IPS-20b (cell line): Measurements from ENCODE around the gene SMARCA1.

ENCODE experiments used
- H3K27ac ChIP-seq: one replicate; pipeline ENCODE4 v1.5.1; 2013; ENCODE audit warnings: low read length
- H3K27me3 ChIP-seq: 2 replicates; pipeline ENCODE4 v1.6.1; 2013; ENCODE audit warnings: mild to moderate bottlenecking, low read length, inconsistent platforms; ENCODE audit not compliant: insufficient read depth
- H3K36me3 ChIP-seq: 2 replicates; pipeline ENCODE4 v1.6.1; 2013; ENCODE audit warnings: low read depth, mild to moderate bottlenecking, inconsistent platforms, low read length, moderate library complexity; ENCODE audit not compliant: insufficient read depth
- H3K4me1 ChIP-seq: 2 replicates; pipeline ENCODE4 v1.6.1; 2013; ENCODE audit warnings: mild to moderate bottlenecking, control low read depth, inconsistent platforms, low read length, moderate library complexity; ENCODE audit not compliant: insufficient read depth
- H3K4me3 ChIP-seq: 2 replicates; pipeline ENCODE4 v1.5.1; 2013; ENCODE audit warnings: mild to moderate bottlenecking, low read length, inconsistent platforms
- H3K9ac ChIP-seq: 2 replicates; pipeline ENCODE4 v1.6.1; 2013; ENCODE audit warnings: low read depth, mild to moderate bottlenecking, inconsistent platforms, low read length, moderate library complexity
- H3K9me3 ChIP-seq: 2 replicates; pipeline ENCODE4 v1.6.1; 2013; ENCODE audit warnings: mild to moderate bottlenecking, low read depth, low read length, inconsistent platforms; ENCODE audit not compliant: insufficient read depth

Gene SMARCA1

DNA sequence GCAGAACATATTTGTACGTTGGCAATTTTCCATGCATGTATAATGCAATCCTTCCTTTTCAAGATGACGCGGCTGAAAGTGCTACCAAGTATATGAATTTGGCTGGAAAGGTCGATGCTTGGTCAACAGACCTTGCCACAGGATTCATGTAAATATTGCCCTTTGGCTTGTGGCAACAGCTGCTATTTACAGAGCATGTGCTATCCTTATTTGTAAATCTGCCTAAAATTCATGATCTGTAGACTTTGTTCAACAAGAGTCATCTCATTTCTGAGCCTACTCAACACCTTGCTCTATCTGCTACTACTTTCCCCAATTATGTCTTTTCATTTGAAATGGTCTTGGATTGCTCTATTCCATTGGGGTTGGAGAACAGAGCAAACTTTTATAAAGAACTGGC lies 1.9 kb upstream of the SMARCA1 start:
- Histone ChIP-seq H3K9me3 (no peaks in the 10 kb centered on the region), H3K27me3 (no peaks in the 10 kb centered on the region), H3K27ac (no peak overlapping the region), H3K36me3 (no peaks in the 10 kb centered on the region), H3K9ac (no peak overlapping the region), H3K4me3 (no peak overlapping the region), H3K4me1 (no peaks in the 10 kb centered on the region)

DNA sequence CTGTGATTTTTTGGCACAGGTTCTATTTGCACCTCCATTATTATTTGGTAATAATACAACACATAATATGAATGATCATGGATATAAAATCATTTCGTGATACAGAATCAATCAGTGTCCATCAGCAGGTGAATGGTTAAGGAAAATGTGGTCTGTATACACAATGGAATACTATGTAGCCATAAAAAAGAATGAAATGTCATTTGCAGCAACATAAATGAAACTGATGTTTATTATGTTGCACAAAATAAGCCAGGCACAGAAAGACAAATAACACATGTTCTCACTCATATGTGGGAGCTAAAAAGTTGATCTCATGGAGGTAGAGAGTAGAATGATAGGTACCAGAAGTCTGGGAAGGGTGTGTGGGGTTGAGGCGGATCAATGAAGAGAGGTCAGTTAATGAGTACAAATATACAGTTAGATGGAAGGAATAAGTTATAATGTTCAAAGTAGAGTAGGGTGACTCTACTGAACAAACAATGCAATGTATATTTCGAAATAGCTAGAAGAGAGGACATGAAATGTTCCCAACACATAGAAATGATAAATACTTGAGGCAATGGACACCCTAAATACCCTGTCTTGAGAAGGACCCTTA lies 1.1 kb upstream of the SMARCA1 start:
- no peaks in the 10 kb centered on the region for H3K9me3 ChIP-seq
- H3K27me3 ChIP-seq = no peaks in the 10 kb centered on the region
- no peaks in the 10 kb centered on the region for H3K4me1 ChIP-seq
- H3K27ac ChIP-seq = no peak overlapping the region
- peak overlapping the region; percentile 87; the same call in 1 of the 2 replicates for H3K9ac ChIP-seq
- H3K36me3 ChIP-seq = no peaks in the 10 kb centered on the region
- H3K4me3 ChIP-seq = peak overlapping the region; percentile 80

DNA sequence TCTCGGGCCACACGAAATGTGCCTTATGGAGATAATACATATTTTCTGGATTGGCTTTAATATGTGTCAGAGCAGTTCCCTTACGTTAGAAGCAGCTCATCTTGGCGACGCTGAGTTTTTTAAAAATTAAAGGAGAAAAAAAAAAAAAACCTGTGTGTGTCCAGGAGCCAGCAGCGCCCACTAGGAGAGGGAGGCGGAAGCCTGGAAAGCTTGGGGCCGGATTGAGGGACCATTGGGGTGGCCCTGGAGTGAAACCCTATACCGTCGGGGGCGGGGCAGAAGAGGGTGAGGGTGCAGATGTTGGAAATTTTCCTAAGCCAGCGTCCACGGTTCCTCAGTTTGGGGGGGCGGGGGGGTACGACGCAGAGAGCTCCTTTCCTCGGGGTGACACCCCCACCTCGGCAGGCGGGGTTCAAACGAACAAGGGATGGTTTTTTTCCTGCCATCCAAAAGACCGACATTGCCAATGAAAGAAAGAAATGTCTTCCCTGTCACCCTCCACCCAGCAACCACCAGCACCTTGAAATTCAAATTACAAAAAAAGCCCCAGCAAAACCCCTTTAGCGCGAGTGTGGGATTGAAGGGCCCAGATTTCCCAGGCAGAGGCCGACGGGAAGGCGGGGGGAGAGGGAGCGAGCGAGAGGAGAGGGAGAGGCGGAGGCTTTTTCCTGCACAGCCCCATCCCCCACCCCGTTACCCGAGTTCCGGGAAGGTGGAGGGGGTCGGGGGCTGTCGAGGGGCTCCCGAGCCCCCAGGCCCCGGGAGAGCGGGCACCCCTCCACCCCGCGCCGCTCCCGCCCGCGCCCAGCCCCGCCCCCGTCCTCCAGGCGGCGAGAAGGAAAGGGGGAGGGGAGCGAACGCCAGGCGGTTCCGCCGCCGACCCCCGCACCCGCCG lies 859 bp downstream of the SMARCA1 start:
- Histone ChIP-seq H3K27ac (no peak overlapping the region), H3K27me3 (no peaks in the 10 kb centered on the region), H3K9me3 (no peaks in the 10 kb centered on the region), H3K9ac (peak overlapping the region; percentile 89; the same call in 1 of the 2 replicates), H3K36me3 (no peaks in the 10 kb centered on the region), H3K4me1 (no peaks in the 10 kb centered on the region), H3K4me3 (peak overlapping the region; percentile 84)

DNA sequence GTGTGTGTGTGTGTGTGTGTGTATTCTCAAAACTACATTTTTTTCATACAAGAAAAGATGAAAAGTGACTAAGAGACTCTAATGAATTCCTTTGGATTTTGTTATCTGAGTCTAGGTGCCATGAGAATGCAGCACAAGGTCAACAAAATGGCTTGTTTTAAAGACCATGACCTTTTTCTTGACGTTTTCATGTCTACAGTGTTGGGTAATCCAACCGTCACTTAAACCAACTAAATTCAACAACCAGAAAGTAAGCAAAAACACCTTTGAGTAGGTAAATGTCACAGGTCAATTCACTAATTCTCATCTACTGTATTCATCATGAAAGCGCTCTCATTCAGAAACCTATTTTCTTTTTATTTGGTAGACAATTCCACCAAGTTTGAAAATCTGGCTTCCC lies 3.1 kb downstream of the SMARCA1 start:
- no peak overlapping the region for H3K27ac ChIP-seq
- H3K4me1 ChIP-seq = no peaks in the 10 kb centered on the region
- no peak overlapping the region for H3K9ac ChIP-seq
- no peaks in the 10 kb centered on the region for H3K9me3 ChIP-seq
- no peaks in the 10 kb centered on the region for H3K27me3 ChIP-seq
- H3K4me3 ChIP-seq = no peak overlapping the region
- H3K36me3 ChIP-seq = peaks cover 11% of the 10 kb centered on the region

DNA sequence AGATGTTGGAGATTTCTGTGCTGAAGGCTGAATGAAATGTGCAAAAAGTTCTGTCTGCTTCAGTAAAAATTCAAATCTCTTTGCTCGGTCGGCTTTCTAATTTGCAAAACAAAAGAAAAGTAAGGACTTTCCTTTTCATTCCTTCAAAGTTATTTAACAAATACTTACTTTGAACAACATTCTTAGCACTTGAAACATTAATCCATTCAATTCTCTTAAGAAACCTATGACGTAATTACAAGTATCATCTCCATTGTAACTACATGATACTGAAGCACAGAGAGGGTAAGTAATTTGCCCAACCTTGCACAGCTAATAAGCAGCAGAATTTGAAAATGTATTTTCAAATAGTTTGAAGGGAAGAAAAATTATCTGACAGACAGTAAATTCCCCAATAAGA lies 6.9 kb downstream of the SMARCA1 start:
- no peaks in the 10 kb centered on the region for H3K9me3 ChIP-seq
- H3K4me3 ChIP-seq = no peak overlapping the region
- no peaks in the 10 kb centered on the region for H3K27me3 ChIP-seq
- H3K27ac ChIP-seq = no peak overlapping the region
- H3K36me3 ChIP-seq = peaks cover 39% of the 10 kb centered on the region
- H3K4me1 ChIP-seq = no peaks in the 10 kb centered on the region
- no peak overlapping the region for H3K9ac ChIP-seq

DNA sequence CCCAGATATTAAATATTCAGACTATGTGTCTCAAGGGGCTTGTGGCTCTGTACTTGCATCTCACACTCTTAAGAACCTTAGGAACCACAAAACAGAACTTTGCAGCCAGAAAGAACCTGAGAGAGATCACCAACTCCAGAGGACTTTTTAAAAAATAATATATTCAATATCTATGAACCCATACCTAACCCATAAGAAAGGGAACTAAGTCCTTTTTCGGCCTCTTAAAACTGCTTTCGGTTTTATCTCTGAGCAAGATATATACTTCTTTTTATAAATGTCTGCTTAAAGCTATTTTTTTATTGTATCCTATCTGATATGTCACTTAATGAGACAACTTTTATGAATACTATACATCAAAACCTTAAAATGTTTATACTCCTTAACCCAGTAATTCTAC lies 10.9 kb downstream of the SMARCA1 start:
- Histone ChIP-seq H3K4me3 (no peak overlapping the region), H3K27me3 (no peaks in the 10 kb centered on the region), H3K9me3 (no peaks in the 10 kb centered on the region), H3K9ac (no peak overlapping the region), H3K36me3 (peaks cover 71% of the 10 kb centered on the region), H3K27ac (no peak overlapping the region), H3K4me1 (no peaks in the 10 kb centered on the region)

DNA sequence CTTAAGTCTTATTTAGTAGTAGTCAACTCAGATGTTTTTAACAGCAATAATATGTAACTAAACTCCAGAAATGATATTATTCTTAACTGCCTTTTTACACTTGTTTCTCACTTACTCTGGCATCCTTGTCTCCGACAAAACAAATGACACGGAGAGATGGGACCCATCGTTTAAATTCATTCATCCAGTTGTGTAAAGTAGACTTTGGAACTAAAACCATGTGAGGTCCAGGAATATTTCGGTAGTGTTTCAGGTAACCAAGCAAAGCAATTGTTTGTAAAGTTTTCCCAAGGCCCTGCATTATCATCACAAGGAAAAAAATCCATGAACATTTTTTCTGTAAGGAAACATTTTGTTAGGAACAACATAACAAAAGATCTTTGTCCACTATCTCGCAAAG lies 11.6 kb downstream of the SMARCA1 start:
- Histone ChIP-seq H3K9ac (no peak overlapping the region), H3K4me1 (no peaks in the 10 kb centered on the region), H3K9me3 (no peaks in the 10 kb centered on the region), H3K4me3 (no peak overlapping the region), H3K27ac (no peak overlapping the region), H3K36me3 (peaks cover 78% of the 10 kb centered on the region), H3K27me3 (no peaks in the 10 kb centered on the region)

DNA sequence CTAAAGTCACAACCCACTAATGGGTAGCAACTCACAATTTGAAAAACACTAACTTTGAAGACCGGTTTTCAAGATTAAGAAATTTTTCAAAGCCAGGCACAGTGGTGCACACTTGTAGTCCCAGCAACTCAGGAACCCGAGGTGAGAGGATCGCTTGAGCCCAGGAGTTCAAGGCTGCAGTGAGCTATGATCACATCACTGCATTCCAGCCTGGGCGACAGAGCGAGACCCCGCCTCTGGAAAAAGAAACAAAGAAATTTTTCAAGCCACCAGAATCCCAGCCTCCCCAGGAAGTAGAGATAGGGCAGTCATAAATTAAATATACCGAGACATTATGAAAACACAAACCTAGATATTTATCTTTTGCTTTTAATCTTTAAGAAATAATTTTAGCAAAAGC lies 13.0 kb downstream of the SMARCA1 start:
- no peaks in the 10 kb centered on the region for H3K9me3 ChIP-seq
- H3K36me3 ChIP-seq = peaks cover 78% of the 10 kb centered on the region
- no peak overlapping the region for H3K27ac ChIP-seq
- no peak overlapping the region for H3K4me3 ChIP-seq
- H3K27me3 ChIP-seq = no peaks in the 10 kb centered on the region
- H3K4me1 ChIP-seq = no peaks in the 10 kb centered on the region
- no peak overlapping the region for H3K9ac ChIP-seq

DNA sequence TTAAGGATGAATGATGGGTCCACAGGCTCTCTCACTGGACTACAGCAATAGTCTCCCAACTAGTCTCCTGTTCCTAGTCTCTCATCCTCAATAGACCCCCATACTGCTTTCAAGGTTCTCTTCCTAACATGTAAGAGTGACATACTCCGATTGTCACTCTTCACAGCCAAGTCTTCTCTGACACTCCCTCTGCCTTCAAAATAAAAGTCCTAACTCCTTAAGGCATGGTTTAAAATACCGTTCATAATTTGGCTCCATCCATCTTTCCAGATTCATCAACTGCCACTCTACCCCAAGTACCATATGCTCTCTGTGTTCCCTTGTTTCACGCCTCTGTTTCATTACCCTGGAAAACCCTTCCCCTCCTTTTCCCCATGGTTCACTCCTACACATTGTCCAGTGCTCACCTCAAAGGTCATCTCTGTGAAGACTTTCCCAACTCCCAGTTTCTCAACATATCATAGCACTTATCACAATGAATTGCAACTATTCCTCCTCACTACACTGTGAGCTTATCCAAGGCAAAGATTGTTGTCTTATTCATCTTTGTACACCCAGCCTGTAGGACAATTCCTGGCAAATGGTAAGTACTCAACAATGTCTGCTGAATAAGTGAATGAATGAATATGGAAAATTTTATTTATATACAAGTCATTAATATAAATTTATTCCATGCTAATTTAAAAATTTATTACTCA lies 26.0 kb downstream of the SMARCA1 start:
- H3K27ac ChIP-seq = no peak overlapping the region
- H3K4me3 ChIP-seq = no peak overlapping the region
- no peak overlapping the region for H3K9ac ChIP-seq
- no peaks in the 10 kb centered on the region for H3K9me3 ChIP-seq
- H3K4me1 ChIP-seq = no peaks in the 10 kb centered on the region
- H3K27me3 ChIP-seq = no peaks in the 10 kb centered on the region
- H3K36me3 ChIP-seq = peaks cover 85% of the 10 kb centered on the region

DNA sequence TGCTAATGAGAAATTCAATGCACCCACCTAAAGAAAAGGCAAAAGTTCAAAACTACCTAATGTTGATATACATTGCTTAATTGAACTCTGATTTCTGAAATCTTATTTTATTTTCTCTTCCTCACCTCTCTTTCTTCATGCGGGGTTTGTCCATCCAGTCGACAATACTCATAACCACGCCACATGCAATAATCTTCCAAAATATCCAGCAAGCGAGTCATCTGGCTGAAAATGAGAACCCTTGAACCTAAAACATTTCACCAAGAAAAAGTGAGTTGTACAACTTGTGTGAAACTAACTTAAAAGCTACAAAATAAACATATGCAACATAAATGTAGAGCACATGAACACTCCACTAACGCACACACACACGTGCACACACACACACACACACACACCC lies 26.7 kb downstream of the SMARCA1 start:
- Histone ChIP-seq H3K4me3 (no peak overlapping the region), H3K9me3 (no peaks in the 10 kb centered on the region), H3K4me1 (no peaks in the 10 kb centered on the region), H3K9ac (no peak overlapping the region), H3K36me3 (peaks cover 82% of the 10 kb centered on the region), H3K27me3 (no peaks in the 10 kb centered on the region), H3K27ac (no peak overlapping the region)

DNA sequence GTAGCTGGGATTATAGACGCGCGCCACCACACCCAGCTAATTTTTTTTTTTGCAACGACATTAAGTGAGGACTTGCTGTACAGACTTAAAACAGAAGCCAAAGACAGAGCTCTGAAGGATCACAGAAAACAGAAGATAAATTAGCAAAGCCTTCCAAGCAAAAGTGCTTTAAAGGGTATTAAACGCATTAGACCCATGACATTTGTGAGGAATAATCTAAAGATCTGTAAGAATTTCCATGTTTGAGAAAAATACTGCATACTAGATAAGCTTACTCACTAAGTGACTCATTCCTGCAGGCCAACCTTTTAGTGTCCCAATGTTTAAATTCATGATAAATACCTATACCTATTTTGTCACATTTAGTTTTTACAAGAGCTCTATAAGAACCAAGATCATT lies 27.4 kb downstream of the SMARCA1 start:
- H3K27me3 ChIP-seq = no peaks in the 10 kb centered on the region
- H3K4me3 ChIP-seq = no peak overlapping the region
- H3K36me3 ChIP-seq = peaks cover 87% of the 10 kb centered on the region
- no peak overlapping the region for H3K27ac ChIP-seq
- H3K9me3 ChIP-seq = no peaks in the 10 kb centered on the region
- no peak overlapping the region for H3K9ac ChIP-seq
- no peaks in the 10 kb centered on the region for H3K4me1 ChIP-seq

DNA sequence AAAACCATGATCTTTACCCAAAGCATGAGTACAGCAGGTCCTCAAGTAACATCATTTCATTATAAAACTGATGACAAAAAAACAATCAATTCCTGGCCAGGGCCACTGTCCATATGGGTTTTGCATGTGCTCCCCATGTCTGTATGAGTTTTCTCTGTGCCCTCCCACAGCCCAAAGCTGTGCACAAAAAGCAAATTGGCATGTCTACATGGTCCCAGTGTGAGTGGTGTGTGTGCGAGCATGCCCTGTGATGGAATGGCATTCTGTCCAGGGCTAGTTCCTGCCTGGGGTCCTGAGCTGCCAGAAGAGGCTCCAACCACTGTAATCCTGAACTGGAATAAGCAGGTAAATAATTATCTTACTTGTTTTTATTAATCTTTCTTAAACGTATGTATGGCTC lies 28.4 kb downstream of the SMARCA1 start:
- H3K9ac ChIP-seq = no peak overlapping the region
- no peaks in the 10 kb centered on the region for H3K4me1 ChIP-seq
- no peak overlapping the region for H3K27ac ChIP-seq
- no peaks in the 10 kb centered on the region for H3K27me3 ChIP-seq
- H3K4me3 ChIP-seq = no peak overlapping the region
- H3K9me3 ChIP-seq = no peaks in the 10 kb centered on the region
- peaks cover 91% of the 10 kb centered on the region for H3K36me3 ChIP-seq
